C4-2B (cell line): Measurements from ENCODE around the gene SAC3D1.

ENCODE experiments used
- H3K27ac ChIP-seq: fragments of 450-650 bp; 2 replicates; pipeline ENCODE4 v1.5.1; 2017
- CTCF ChIP-seq: fragments of 450-650 bp; conservative IDR thresholded peaks from 2 replicates; pipeline ENCODE4 v1.5.1; 2017; ENCODE audit warnings: mild to moderate bottlenecking
- ZFX ChIP-seq: fragments of 450-650 bp; IDR thresholded peaks from 2 replicates; pipeline ENCODE4 v1.6.1; 2017

The SAC3D1 gene

GRCh38 chr11:65071907-65072630, 31.1 kb downstream of the SAC3D1 start:
- TF ChIP-seq CTCF (no peak), ZFX (no peak)
- no peak overlapping the region for H3K27ac ChIP-seq

GRCh38 chr11:65072631-65072966, 31.6 kb downstream of the SAC3D1 start:
- TF ChIP-seq ZFX (no peak), CTCF (no peak)

GRCh38 chr11:65077451-65077850, 36.4 kb downstream of the SAC3D1 start:
- TF ChIP-seq CTCF = no peak
- TF ChIP-seq ZFX = no peak
- no peak overlapping the region for H3K27ac ChIP-seq

More at GRCh38 chr11:65072631-65072966, 31.6 kb downstream of the SAC3D1 start:
- no peak overlapping the region for H3K27ac ChIP-seq

GRCh38 chr11:65078151-65078550, 37.1 kb downstream of the SAC3D1 start:
- H3K27ac ChIP-seq = no peak overlapping the region

GRCh38 chr11:65078786-65079342, 37.9 kb downstream of the SAC3D1 start:
- H3K27ac ChIP-seq = no peak overlapping the region
- TF ChIP-seq ZFX = no peak
- TF ChIP-seq CTCF = no peak

More at GRCh38 chr11:65078151-65078550, 37.1 kb downstream of the SAC3D1 start:
- peak; percentile 78 for TF ChIP-seq CTCF
- no peak for TF ChIP-seq ZFX

- TF ChIP-seq ZFX (no peak), CTCF (no peak)
- H3K27ac ChIP-seq = peak overlapping the region; percentile 91
Observed at GRCh38 chr11:65083134-65083833, 42.3 kb downstream of the SAC3D1 start.
